Neural crest cell (in vitro differentiated cells): ENCODE results near the gene ING5. TPM values are rescaled to one million over a fixed set of nuclear protein-coding genes. Genes with fewer than 3 reads are reported as not detected.

Experiments
- DNase-seq: peaks from one replicate; pipeline ENCODE4 v3.0.0; 2021; ENCODE audit warnings: low read depth, mixed read lengths, low spot score
- H3K27ac Mint-ChIP-seq: one replicate; pipeline ENCODE4 v1.8.0; 2021; ENCODE audit warnings: mild to moderate bottlenecking, mixed read lengths; ENCODE audit not compliant: unreplicated experiment
- H3K27me3 Mint-ChIP-seq: 2 replicates; pipeline ENCODE4 v1.8.0; 2021; ENCODE audit warnings: low read depth, mild to moderate bottlenecking, mixed read lengths
- H3K36me3 Mint-ChIP-seq: 2 replicates; pipeline ENCODE4 v1.8.0; 2021; ENCODE audit warnings: low read depth, mild to moderate bottlenecking, mixed read lengths
- H3K4me1 Mint-ChIP-seq: 2 replicates; pipeline ENCODE4 v1.8.0; 2021; ENCODE audit warnings: mixed read lengths
- H3K4me3 Mint-ChIP-seq: one replicate; pipeline ENCODE4 v1.8.0; 2021; ENCODE audit warnings: mild to moderate bottlenecking, mixed read lengths
- H3K9me3 Mint-ChIP-seq: 2 replicates; pipeline ENCODE4 v1.8.0; 2021; ENCODE audit warnings: mixed read lengths
- total RNA-seq: library from RNA; stranded (reverse); gene quantifications from 2 replicates; pipeline ENCODE4 v1.2.1, GENCODE V29; 2021
- TF ChIP-seq, protein P1 (sequence below): fragments of 200-600 bp; sonication (generic); conservative IDR thresholded peaks from 2 replicates; pipeline ENCODE4 v1.5.0; 2021; ENCODE audit warnings: antibody characterized with exemption, mild to moderate bottlenecking

Gene ING5
- total RNA-seq, 1 donor from 2014 or later, result 61.9 TPM

DNA sequence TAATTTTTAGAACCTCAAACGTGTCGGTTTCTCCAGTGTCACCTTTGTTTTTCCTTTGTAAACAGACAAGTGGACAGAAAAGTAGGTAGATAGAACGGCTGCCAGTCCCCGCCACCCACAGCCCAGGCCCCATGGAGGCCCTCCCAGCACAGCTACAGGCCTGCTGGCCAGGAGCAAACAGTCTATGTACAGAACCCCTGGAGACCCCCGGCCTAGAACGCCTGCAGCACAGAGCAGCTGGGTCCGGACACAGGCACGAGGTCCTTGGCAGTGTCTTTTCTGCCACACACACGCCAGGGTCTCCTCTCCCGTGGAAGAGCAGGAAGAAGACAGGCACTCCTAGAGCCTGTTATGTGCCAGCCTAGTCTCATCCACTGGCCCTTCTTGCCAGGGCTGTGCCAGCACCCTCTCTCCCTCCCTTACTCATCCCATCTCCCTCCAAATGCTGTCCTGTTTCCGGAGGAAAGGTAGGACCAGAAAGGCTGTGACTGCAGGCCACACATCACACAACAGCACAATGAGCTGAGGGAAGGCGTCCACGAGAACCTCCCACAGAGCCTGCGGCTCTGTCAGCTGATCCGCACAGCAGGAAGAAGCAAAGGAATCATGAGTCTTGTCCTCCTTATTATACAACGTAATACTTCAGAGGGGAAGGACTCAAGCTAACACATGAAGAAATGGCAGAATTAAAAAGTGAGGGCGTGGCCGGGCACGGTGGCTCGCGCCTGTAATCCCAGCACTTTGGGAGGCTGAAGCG is 22.9 kb upstream of the ING5 start:
- Mint-ChIP-seq H3K27me3 (no peaks in the 10 kb centered on the region), H3K4me3 (peak overlapping the region; percentile 15), H3K4me1 (no peaks in the 10 kb centered on the region), H3K27ac (no peak overlapping the region), H3K9me3 (no peaks in the 10 kb centered on the region), H3K36me3 (peaks cover 3% of the 10 kb centered on the region)
- TF ChIP-seq, protein P1, sequence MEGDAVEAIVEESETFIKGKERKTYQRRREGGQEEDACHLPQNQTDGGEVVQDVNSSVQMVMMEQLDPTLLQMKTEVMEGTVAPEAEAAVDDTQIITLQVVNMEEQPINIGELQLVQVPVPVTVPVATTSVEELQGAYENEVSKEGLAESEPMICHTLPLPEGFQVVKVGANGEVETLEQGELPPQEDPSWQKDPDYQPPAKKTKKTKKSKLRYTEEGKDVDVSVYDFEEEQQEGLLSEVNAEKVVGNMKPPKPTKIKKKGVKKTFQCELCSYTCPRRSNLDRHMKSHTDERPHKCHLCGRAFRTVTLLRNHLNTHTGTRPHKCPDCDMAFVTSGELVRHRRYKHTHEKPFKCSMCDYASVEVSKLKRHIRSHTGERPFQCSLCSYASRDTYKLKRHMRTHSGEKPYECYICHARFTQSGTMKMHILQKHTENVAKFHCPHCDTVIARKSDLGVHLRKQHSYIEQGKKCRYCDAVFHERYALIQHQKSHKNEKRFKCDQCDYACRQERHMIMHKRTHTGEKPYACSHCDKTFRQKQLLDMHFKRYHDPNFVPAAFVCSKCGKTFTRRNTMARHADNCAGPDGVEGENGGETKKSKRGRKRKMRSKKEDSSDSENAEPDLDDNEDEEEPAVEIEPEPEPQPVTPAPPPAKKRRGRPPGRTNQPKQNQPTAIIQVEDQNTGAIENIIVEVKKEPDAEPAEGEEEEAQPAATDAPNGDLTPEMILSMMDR, result no peak
- no peak for DNase-seq

DNA sequence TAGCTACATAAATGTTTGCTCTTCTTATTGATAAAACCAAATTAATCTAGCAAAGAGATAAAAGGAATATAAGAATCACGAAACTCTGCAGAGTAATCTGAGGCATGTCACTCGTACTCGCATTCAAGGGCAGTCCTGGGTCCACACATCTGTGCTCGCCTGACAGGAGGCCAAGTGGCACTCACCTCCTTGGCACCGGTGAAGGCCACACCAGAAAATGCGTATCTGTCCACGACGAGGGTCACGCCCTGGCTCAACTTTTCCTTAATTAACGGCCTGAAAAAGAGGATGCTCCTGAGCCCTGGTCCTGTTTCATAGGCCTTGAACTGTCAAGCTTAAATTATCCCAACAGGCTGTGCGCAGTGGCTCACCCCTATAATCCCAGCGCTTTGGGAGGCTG is 21.8 kb upstream of the ING5 start:
- TF ChIP-seq, protein P1, result no peak
- H3K36me3 Mint-ChIP-seq, result peaks cover 3% of the 10 kb centered on the region
- H3K9me3 Mint-ChIP-seq, result no peaks in the 10 kb centered on the region

GRCh38 chr2:241680827-241681599 is 20.8 kb upstream of the ING5 start:
- Mint-ChIP-seq H3K27ac (peak overlapping the region; percentile 12), H3K4me1 (peaks cover 14% of the 10 kb centered on the region), H3K27me3 (peaks cover 2% of the 10 kb centered on the region), H3K4me3 (peak overlapping the region; percentile 75), H3K36me3 (peaks cover 3% of the 10 kb centered on the region), H3K9me3 (no peaks in the 10 kb centered on the region)
- DNase-seq, result no peak
- TF ChIP-seq, protein P1, result no peak

More for the DNA sequence above, 21.8 kb upstream of the ING5 start:
- Mint-ChIP-seq H3K27ac (no peak overlapping the region), H3K27me3 (no peaks in the 10 kb centered on the region), H3K4me1 (peaks cover 7% of the 10 kb centered on the region), H3K4me3 (no peak overlapping the region)
- no peak for DNase-seq

GRCh38 chr2:241686324-241686649 is 15.6 kb upstream of the ING5 start:
- H3K36me3 Mint-ChIP-seq, result peaks cover 3% of the 10 kb centered on the region
- DNase-seq, result no peak
- peak overlapping the region; percentile 91 for H3K4me3 Mint-ChIP-seq
- peak overlapping the region; percentile 69 for H3K27ac Mint-ChIP-seq
- no peaks in the 10 kb centered on the region for H3K9me3 Mint-ChIP-seq
- TF ChIP-seq, protein P1, result no peak
- peaks cover 24% of the 10 kb centered on the region for H3K4me1 Mint-ChIP-seq
- H3K27me3 Mint-ChIP-seq, result peaks cover 4% of the 10 kb centered on the region

DNA sequence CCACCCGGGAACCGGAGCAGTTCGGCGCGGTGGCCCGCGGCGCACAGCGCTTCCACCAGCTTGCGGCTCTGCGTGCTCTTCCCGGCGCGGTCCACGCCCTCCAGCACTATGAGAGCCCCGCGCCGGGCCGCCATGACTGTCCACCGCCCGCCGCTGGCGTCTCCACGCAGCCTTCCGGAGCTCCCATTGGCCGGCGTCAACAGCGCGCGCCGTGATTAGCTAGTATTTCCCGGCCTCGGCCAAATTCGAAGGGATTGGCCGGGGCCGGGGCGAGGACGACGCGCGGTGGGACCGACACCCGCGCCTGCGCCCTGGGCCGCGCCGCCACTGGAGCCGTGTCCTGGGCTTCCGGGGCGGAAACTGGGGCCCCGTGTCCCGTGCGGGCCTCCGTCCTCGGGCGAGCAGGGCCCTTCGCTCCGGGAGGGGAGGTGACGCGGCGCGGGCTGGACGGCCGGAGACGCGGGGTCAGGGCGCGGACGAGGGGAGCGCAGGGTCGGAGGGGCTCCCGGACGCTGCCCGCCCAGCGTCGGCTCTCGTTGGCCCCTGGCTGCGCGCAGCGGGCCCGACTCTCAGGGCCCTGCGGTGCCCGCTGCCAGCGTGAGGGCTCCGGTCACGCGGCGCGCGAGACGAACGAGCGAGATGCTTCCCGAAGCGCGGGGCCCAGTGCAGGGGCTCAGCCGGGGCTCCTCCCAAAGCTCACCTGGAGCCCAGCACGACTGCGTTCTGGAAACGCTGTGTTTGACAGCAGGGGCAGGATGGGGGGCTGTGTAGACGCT is 15.0 kb upstream of the ING5 start, which contains the start of gene DTYMK:
Gene DTYMK (minus strand): TSS at position 166 of the 776 bp plus-strand sequence. CDS start 32 bp downstream, at position 134.
- H3K27ac Mint-ChIP-seq, result peak within 1 kb of the TSS; percentile 91

More for the DNA sequence above, 15.0 kb upstream of the ING5 start, which contains the start of gene DTYMK:
- TF ChIP-seq, protein P1, result no peak
- peaks cover 24% of the 10 kb centered on the region for H3K4me1 Mint-ChIP-seq
- H3K9me3 Mint-ChIP-seq, result no peaks in the 10 kb centered on the region
- H3K27me3 Mint-ChIP-seq, result peaks cover 4% of the 10 kb centered on the region
- H3K4me3 Mint-ChIP-seq, result peak within 1 kb of the TSS; percentile 94
- peak; percentile 89 for DNase-seq
- peaks cover 3% of the 10 kb centered on the region for H3K36me3 Mint-ChIP-seq
